22Rv1 (cell line): Measurements from ENCODE around the gene CERK.

Source experiments
- ZFX ChIP-seq: fragments of 450-650 bp; IDR thresholded peaks from 2 replicates; pipeline ENCODE4 v1.6.1; 2017; ENCODE audit warnings: antibody characterized with exemption, borderline replicate concordance
- TF ChIP-seq, protein P1 (sequence below): fragments of 450-650 bp; IDR thresholded peaks from 2 replicates; pipeline ENCODE4 v1.5.1; 2017; ENCODE audit warnings: mild to moderate bottlenecking

GRCh38 chr22:46707827-46708570, 30.1 kb downstream of the CERK start:
- TF ChIP-seq, protein P1, sequence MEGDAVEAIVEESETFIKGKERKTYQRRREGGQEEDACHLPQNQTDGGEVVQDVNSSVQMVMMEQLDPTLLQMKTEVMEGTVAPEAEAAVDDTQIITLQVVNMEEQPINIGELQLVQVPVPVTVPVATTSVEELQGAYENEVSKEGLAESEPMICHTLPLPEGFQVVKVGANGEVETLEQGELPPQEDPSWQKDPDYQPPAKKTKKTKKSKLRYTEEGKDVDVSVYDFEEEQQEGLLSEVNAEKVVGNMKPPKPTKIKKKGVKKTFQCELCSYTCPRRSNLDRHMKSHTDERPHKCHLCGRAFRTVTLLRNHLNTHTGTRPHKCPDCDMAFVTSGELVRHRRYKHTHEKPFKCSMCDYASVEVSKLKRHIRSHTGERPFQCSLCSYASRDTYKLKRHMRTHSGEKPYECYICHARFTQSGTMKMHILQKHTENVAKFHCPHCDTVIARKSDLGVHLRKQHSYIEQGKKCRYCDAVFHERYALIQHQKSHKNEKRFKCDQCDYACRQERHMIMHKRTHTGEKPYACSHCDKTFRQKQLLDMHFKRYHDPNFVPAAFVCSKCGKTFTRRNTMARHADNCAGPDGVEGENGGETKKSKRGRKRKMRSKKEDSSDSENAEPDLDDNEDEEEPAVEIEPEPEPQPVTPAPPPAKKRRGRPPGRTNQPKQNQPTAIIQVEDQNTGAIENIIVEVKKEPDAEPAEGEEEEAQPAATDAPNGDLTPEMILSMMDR = no peak
- TF ChIP-seq ZFX = no peak
